ENCODE results near the gene CFAP91. TPM values are rescaled to one million over a fixed set of nuclear protein-coding genes. Genes with fewer than 3 reads are reported as not detected.
"Not testable (repeated sequence)": the region's sequence is repeated elsewhere in the genome, so short reads cannot be mapped to it uniquely, and the experiment has no call there.

Gene CFAP91
- total and polyA plus RNA-seq, 2 donors (not counting 3 experiments of a cell fraction or from before 2014, with no cell fraction given), result 0.40 to 0.54 TPM

GRCh38 chr3:119677641-119677934 lies 25.2 kb upstream of the CFAP91 start:
- Histone ChIP-seq H3K4me3 (replicated peaks in 1 of 3; ENCODE audit: insufficient read depth in 1 of 3, low read depth in 1 of 3, low read length in 3 of 3) (peak overlapping the region; percentile 71 to 88 (median 75)), H3K4me1 (ENCODE audit: control insufficient read depth, extremely low read depth, insufficient read depth, low read length) (peaks cover 15% of the 10 kb centered on the region), H3K9ac (replicated peaks; ENCODE audit: extremely low read depth, insufficient read depth, low read length) (peak overlapping the region; percentile 86), H3K9me3 (replicated peaks; ENCODE audit: control insufficient read depth, insufficient read depth, low read length) (no peaks in the 10 kb centered on the region), H3K4me2 (ENCODE audit: insufficient read depth, low read length) (peak overlapping the region; percentile 80), H2AFZ (ENCODE audit: low read depth, low read length) (peak overlapping the region; percentile 95), H4K20me1 (replicated peaks; ENCODE audit: control insufficient read depth, extremely low read depth, insufficient read depth, low read length) (no peaks in the 10 kb centered on the region), H3K9me1 (replicated peaks; ENCODE audit: control insufficient read depth, extremely low read depth, insufficient read depth, low read length) (no peaks in the 10 kb centered on the region), H3K79me2 (ENCODE audit: control insufficient read depth, insufficient read depth, low read length) (peaks cover 4% of the 10 kb centered on the region), H3K27ac (ENCODE audit: insufficient read depth, low read depth, low read length) (peak overlapping the region; percentile 61), H3K27me3 (ENCODE audit: control insufficient read depth in 2 of 2, insufficient read depth in 2 of 2, low read length in 2 of 2) (no peaks in the 10 kb centered on the region), H3K36me3 (ENCODE audit: control insufficient read depth in 2 of 2, extremely low read depth in 1 of 2, insufficient read depth in 2 of 2, low read length in 2 of 2) (peaks cover 0 to 4% of the 10 kb centered on the region in 2 experiments)
- CTCF ChIA-PET, result interaction anchor here (1.1 to 1.6 kb wide), 5 partner anchors 12 to 153 kb away, joined by 3 to 9 read pairs (median 3); no protein-coding TSS in a partner anchor
- dilution Hi-C loops (cut with MboI; ENCODE audit: extremely low pct_ligation_motif_present, low sequenced_read_pairs) (no loop called here), intact Hi-C loops (cut with micrococcal nuclease) (loop anchor here (1.0 to 2.0 kb wide), 6 partner anchors 41 to 416 kb away; partner anchors contain the start of genes ADPRH and TIMMDC1)
- DNase-seq (ENCODE audit: low read depth, low spot score) (no peak), FAIRE-seq (no peak)
- POLR2A ChIA-PET, result interaction anchor here (0.5 kb wide), 1 partner anchor 40 kb away, joined by 3 read pairs; no protein-coding TSS in a partner anchor
- TF ChIP-seq MYC (IDR thresholded peaks at IDR 0.05; ENCODE audit: low read depth, low read length) (no peak), CTCF (IDR thresholded peaks at IDR 0.05; ENCODE audit: extremely low read depth in 1 of 2, insufficient read depth in 1 of 2, low read depth in 1 of 2, low read length in 2 of 2) (no peak), POLR2AphosphoS5 (IDR thresholded peaks at IDR 0.05; ENCODE audit: insufficient read depth, low read depth, low read length) (no peak), JUN (IDR thresholded peaks at IDR 0.05; ENCODE audit: borderline replicate concordance, insufficient read depth, insufficient read length, low read depth) (no peak), GATA2 (IDR thresholded peaks at IDR 0.05; ENCODE audit: insufficient read depth, insufficient read length, low read depth, low read length) (no peak), MAX (IDR thresholded peaks at IDR 0.05; ENCODE audit: insufficient read depth, insufficient read length) (no peak), FOS (IDR thresholded peaks at IDR 0.05; ENCODE audit: borderline replicate concordance, insufficient read depth, low read length) (no peak), EZH2 (IDR thresholded peaks at IDR 0.05; ENCODE audit: borderline replicate concordance, low read depth, low read length, severe bottlenecking) (no peak), POLR2A (IDR thresholded peaks at IDR 0.05; ENCODE audit: low read depth, low read length) (no peak)
- TSS peak; percentile 94 for BruUV-seq (replicated peaks)

- CTCF ChIA-PET; H2AFZ ChIP-seq (ENCODE audit: low read depth, low read length); intact Hi-C loops (cut with micrococcal nuclease); H3K4me3 ChIP-seq (replicated peaks in 1 of 3; ENCODE audit: insufficient read depth in 1 of 3, low read depth in 1 of 3, low read length in 3 of 3); DNase-seq (ENCODE audit: low read depth, low spot score); H3K9me3 ChIP-seq (replicated peaks; ENCODE audit: control insufficient read depth, insufficient read depth, low read length); H3K79me2 ChIP-seq (ENCODE audit: control insufficient read depth, insufficient read depth, low read length); H4K20me1 ChIP-seq (replicated peaks; ENCODE audit: control insufficient read depth, extremely low read depth, insufficient read depth, low read length); BruUV-seq (replicated peaks); dilution Hi-C loops (cut with MboI; ENCODE audit: extremely low pct_ligation_motif_present, low sequenced_read_pairs); H3K9ac ChIP-seq (replicated peaks; ENCODE audit: extremely low read depth, insufficient read depth, low read length); H3K4me2 ChIP-seq (ENCODE audit: insufficient read depth, low read length); H3K9me1 ChIP-seq (replicated peaks; ENCODE audit: control insufficient read depth, extremely low read depth, insufficient read depth, low read length); H3K27me3 ChIP-seq (ENCODE audit: control insufficient read depth in 2 of 2, insufficient read depth in 2 of 2, low read length in 2 of 2); FAIRE-seq; H3K27ac ChIP-seq (ENCODE audit: insufficient read depth, low read depth, low read length); H3K36me3 ChIP-seq (ENCODE audit: control insufficient read depth in 2 of 2, extremely low read depth in 1 of 2, insufficient read depth in 2 of 2, low read length in 2 of 2): not testable (repeated sequence)
- POLR2A ChIA-PET, result interaction anchor here (0.5 kb wide), 1 partner anchor 41 kb away, joined by 3 read pairs; no protein-coding TSS in a partner anchor
- H3K4me1 ChIP-seq (ENCODE audit: control insufficient read depth, extremely low read depth, insufficient read depth, low read length), result peaks cover 15% of the 10 kb centered on the region
These were observed 24.6 kb upstream of the CFAP91 start for GRCh38 chr3:119678209-119678608.

All from endothelial cell of umbilical vein (primary cell).